GM19025 (cell line): Measurements from ENCODE around the gene MALT1.
"Not testable (repeated sequence)": the region's sequence is repeated elsewhere in the genome, so short reads cannot be mapped to it uniquely, and the experiment has no call there.

Source experiments
- ATAC-seq: cut with Tn5 transposase; IDR thresholded peaks from one replicate; pipeline ENCODE4 v1.9.1; 2021; ENCODE audit warnings: mild to moderate bottlenecking, low read depth, moderate library complexity; ENCODE audit not compliant: unreplicated experiment

The MALT1 gene

GRCh38 chr18:58650830-58651229 lies 20.4 kb upstream of the MALT1 start:
- not testable (repeated sequence) for ATAC-seq

GRCh38 chr18:58653144-58653722 lies 18.0 kb upstream of the MALT1 start:
- not testable (repeated sequence) for ATAC-seq

- ATAC-seq, result no peak
Measured at GRCh38 chr18:58653814-58654509, 17.3 kb upstream of the MALT1 start.

- ATAC-seq, result no peak
Measured at GRCh38 chr18:58654896-58655614, 16.2 kb upstream of the MALT1 start.

- ATAC-seq, result no peak
Measured at GRCh38 chr18:58657081-58657480, 14.2 kb upstream of the MALT1 start.

- ATAC-seq, result no peak
Measured at GRCh38 chr18:58657494-58657893, 13.8 kb upstream of the MALT1 start.

GRCh38 chr18:58659691-58660090 lies 11.6 kb upstream of the MALT1 start:
- no peak for ATAC-seq

GRCh38 chr18:58660915-58661314 lies 10.3 kb upstream of the MALT1 start:
- no peak for ATAC-seq

- no peak for ATAC-seq
Measured at GRCh38 chr18:58661423-58661822, 9.8 kb upstream of the MALT1 start.

- no peak for ATAC-seq
Measured at GRCh38 chr18:58662118-58662517, 9.1 kb upstream of the MALT1 start.

- ATAC-seq, result no peak
Measured at GRCh38 chr18:58666176-58666575, 5.1 kb upstream of the MALT1 start.

- ATAC-seq, result no peak
Measured at GRCh38 chr18:58668211-58668610, 3.1 kb upstream of the MALT1 start.

GRCh38 chr18:58668897-58669296 lies 2.4 kb upstream of the MALT1 start:
- no peak for ATAC-seq

- ATAC-seq, result no peak
Measured at GRCh38 chr18:58669731-58670378, 1.4 kb upstream of the MALT1 start.

- ATAC-seq, result no peak
Measured at GRCh38 chr18:58670404-58671110, 708 bp upstream of the MALT1 start.

- ATAC-seq, result peak; percentile 29
Measured at GRCh38 chr18:58671632-58672564, 633 bp downstream of the MALT1 start.

GRCh38 chr18:58674159-58674558 lies 2.9 kb downstream of the MALT1 start:
- no peak for ATAC-seq

- no peak for ATAC-seq
Measured at GRCh38 chr18:58674863-58675472, 3.7 kb downstream of the MALT1 start.

GRCh38 chr18:58676270-58676669 lies 5.0 kb downstream of the MALT1 start:
- ATAC-seq, result no peak
